ENCODE measurements around the gene STAM2.
"Not testable (repeated sequence)": the region's sequence is repeated elsewhere in the genome, so short reads cannot be mapped to it uniquely, and the experiment has no call there.

STAM2 gene

GRCh38 chr2:152106464-152106863, 69.1 kb downstream of the STAM2 start:
- DNase-seq (ENCODE audit: low read depth) = no peak

DNA sequence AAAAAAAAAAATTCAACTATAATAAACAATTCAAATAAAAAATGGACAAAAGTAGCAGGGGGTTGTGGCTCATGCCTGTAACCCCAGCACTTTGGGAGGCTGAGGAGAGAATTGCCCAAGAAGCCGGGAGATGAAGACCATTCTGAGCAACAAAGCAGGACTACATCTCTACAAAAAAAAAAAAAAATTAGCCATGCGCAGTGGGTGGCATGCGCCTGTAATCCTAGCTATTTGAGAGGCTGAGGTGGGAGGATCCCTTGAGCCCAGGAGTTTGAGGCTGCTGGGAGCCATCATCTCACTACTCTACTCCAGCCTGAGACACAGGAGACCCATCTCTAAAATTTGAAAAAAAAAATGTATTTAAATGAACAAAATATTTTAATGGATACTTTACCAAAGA, 72.3 kb downstream of the STAM2 start:
- no peak for DNase-seq (ENCODE audit: low read depth)

- no peak for DNase-seq (ENCODE audit: low read depth)
These were observed 74.6 kb downstream of the STAM2 start for GRCh38 chr2:152100961-152101360.

DNA sequence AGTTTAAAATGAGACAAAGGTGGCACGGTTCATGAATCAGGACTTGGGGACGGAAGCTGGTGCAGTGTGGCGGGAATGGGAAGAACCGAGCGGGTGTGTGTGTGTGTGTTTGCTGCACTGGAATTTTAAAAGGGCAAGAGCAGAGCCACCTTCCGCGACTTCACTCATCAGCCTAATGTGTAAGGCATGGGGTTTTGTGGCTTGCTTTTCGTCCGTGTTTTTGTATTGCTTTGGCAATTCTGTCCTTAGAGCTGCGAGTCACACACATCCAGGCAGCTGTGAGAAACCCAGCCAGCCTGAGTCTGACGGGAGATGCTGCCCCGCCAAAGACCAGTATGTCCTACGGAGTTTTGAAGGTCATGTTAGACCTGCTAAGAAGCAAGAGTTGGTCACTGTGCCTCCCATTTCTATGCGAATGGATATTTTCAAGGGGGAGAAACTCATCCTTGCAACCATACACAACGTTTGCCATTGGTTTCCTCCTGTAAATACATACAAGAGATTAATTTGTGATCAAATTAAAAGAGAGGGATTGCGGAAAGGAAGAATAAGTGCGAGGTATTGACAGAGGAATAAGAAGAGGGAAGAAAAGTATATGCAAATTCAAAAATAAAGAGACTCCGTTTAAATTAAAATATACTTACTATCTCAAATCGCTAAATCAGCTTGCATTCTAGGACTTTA, 76.1 kb downstream of the STAM2 start:
- DNase-seq (ENCODE audit: low read depth) = no peak

DNA sequence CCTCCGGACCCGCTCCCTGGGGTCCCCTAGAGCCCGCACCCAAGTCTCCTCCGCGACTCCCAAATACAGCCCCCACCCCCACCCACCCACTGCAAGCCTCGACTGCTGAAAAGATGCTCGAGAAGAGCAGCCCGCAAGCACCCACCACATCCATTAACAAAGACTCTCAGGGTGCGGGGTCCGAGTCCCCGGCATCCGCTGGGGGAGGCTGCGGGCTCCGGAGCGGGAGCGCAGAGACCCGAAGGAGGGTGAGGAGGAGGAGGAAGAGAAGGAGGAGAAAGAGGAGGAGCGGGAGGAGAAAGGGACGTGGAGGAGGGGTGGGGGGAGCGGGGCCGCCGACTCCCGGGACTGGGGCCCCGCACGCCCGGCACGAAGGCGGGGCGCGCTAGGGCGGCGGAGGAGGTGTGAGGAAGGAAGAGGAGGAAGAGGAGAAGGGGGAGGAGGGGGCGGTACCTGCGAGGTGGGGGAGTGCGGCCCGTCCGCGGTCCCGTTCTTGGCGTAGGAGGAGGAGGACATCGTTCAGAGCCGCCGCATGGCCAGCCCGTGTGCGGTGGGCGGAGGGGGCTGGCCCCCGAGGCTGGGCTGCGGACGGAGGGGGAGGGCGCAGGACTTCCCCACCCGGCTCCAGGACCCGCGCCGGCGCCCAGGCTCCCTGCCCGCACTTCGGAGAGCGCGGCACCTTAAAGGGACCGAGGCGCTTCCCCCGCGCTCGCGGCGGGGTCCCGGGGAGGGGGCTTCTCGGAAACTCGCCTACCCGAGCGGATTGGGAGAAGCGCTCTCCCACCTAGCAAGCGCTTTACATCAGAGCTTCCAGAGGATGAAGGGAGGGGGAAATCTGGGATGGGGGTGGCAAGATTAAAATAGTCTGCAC, 76.8 kb downstream of the STAM2 start, which contains the start of gene CACNB4:
Gene CACNB4, minus strand, starts transcription at position 549 of the 871 bp plus-strand sequence.
- no peak for DNase-seq (ENCODE audit: low read depth)

- DNase-seq (ENCODE audit: low read depth) = no peak
These were observed 77.6 kb downstream of the STAM2 start for GRCh38 chr2:152097801-152098495.

DNA sequence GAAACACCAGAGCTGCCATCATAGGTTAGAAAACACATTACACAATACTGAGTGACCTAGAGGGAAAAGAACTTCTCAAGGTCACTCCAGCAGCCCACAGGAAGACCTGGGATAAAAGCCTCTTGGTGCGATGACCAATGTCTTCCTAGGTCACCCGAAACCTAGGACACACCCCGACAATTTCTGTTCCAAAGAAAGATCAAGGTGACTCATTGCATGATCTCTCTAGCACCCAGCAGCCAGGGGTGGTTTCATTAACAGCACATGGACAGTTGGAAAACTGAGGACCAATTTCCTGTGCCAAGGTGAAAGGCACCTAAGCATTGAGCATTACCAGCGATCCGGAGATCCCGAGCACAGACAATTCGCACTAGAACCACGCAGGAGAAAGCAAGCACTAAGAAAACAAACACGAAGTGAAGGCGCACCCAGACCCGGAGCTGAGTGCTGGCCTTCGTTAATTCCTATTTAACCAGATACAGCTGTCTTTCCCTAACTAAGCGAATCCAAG, 78.2 kb downstream of the STAM2 start:
- no peak for DNase-seq (ENCODE audit: low read depth)

DNA sequence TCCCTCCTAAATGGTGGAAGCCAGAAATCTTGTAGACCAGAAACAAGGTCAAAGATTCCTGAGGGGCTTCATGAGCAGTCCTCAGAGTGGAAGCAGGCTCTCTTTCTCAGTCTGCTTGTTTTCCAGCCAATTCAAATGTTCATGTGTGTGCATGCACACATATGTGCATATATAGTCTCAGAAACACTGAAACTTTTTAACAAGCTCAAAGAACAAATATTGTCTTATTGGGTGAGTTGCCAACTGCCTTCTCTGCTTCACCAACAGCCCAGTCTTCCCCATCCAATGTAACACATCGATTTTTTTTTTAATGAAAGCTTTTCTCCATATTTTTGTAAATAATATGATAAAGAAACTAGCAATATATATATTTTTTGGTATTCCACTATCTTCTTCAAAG, 80.4 kb downstream of the STAM2 start:
- DNase-seq (ENCODE audit: low read depth) = no peak

- DNase-seq (ENCODE audit: low read depth) = no peak
These were observed 81.5 kb downstream of the STAM2 start for GRCh38 chr2:152094014-152094413.

- no peak for DNase-seq (ENCODE audit: low read depth)
These were observed 82.1 kb downstream of the STAM2 start for GRCh38 chr2:152093464-152093863.

DNA sequence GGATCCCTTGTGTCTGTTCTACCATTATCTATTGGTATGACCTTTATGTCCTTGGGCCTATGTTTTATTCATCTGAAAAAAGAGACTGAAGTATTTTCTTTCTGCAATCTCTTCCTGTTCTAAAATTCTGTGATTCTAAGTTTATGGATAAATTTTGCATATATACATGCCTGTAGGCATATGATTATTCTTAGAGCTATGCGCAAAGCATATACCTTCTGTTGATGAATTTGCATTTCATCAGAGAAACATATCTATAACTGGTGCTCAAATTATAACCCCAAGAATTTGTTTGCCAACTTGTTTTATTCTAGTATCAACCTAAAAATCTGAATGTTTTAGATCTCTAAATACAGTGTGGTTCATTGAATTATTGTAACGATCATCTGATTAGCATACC, 83.5 kb downstream of the STAM2 start:
- DNase-seq (ENCODE audit: low read depth) = no peak

- DNase-seq (ENCODE audit: low read depth) = not testable (repeated sequence)
These were observed 84.8 kb downstream of the STAM2 start for GRCh38 chr2:152090726-152091125.

DNA sequence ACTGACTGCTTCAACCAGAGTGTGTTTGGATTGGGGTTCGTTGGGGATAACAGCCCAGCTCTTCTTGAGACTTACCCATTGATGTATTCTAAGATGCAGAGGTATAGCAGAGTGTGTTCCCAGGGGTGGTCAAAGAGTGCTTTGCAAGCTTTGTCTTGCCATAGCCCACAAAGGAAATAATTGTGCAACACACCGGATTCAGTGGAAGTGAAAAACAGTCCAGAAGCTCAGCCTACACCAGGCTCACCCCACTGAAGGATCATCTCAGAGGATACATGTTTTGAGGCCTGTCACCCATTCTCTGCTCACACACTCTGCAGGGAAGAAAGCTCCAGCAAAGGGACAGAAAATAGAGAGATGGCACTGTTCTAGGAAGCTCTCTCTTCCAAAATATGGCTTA, 86.3 kb downstream of the STAM2 start:
- no peak for DNase-seq (ENCODE audit: low read depth)

DNA sequence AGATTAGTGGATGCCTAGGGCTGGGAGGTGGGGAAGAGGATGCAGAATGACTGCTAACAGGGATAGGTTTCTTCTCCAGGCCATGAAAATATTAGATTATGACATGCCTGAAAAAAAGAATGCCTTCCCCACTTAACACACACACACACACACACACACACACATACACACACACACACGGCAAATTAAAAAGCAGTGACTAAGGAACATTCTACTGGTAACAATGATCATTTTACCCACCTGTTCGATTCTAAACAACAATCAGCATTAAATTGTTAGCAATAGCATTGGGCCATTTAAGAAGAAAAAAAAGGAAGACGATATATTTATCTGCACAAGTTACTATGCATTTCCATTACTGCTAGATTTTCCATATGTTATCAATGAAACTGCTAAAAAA, 87.6 kb downstream of the STAM2 start:
- no peak for DNase-seq (ENCODE audit: low read depth)

- DNase-seq (ENCODE audit: low read depth) = no peak
These were observed 89.3 kb downstream of the STAM2 start for GRCh38 chr2:152086231-152086630.

DNA sequence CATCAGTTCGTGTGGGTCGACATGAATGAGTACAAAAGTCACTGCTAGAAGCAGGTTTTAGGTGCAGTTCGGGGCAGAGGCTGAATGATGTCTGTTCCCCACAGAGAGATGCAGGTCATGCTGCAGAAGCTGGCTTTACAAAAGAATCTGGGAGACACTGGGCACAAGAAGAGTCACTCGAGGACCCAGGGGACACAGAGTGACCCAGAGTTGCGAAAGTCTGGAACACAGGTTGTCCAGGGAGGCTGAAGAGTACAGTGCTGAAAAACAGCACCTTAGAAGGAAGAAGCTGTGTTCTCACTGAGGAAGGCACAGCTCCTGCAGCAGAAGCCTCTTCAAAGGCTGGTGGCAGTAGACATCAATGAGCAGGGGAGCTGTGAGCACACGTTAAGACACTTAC, 91.5 kb downstream of the STAM2 start:
- DNase-seq (ENCODE audit: low read depth) = no peak

DNA sequence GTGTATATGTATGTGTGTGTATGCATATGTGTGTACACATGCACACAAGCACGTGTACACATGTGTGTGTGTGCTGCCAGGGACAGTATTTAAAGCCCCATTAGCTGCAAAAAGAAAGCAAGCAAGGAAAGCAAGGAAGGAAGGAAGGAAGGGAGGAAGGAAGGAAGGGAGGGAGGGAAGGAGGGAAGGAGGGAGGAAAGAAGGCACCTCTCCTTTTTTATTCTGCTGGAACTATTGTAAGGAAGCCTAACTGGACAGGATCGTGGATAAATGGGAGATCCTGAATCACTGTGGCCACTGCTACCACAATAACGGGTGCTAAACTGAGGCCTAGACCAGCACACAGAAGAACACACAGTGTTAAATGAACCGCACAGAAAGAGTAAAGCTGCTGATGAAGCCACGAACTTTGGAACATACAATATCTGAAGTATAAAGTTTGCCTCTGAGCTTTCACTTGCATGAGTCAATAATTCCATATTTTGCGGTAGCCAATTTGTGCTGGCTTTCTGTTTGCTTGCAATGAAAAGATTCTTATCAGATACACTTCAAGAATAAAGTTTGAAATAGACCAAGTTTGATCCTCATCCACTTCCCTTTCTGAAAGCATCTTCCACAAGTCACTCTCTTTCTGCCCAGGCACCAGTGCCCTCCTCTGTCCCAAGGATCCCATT, 92.2 kb downstream of the STAM2 start:
- no peak for DNase-seq (ENCODE audit: low read depth)

DNA sequence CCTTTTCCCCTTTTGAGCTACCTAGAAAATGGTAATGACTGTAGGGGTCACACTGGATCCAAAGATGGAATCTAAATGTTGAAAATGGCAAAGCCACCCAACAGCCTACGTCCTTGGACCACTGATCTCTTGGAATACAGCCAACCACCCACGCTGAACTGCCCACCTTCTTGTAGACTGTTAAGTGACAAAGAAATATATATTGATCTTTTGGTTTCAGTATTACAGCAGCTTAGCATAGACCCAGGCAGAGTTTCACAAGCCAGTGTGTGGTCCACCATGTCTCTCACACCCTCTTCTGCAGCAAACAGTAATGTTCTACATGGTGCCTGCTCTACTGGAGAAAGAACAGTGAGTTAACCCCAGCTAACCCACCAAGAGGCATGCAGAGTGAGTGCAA, 96.9 kb downstream of the STAM2 start:
- DNase-seq (ENCODE audit: low read depth) = no peak

DNA sequence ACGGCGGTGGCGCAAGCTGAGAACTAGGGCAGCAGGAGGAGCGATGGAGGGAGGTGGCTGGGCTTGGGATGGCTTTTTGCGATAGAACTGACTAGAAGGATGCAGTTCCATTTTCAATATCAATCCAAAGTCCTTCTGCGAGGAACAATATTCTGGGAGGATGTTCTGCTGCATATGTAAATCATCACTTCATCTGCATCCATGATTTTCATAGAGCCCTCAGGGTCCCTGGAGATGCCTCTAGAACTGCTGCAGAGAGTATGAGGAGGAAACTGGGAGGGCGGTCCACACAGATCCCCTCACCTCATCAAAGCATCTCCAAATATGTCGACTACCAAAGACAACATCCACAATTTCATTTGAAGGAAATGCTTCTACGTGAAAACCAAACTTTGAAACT, 97.5 kb downstream of the STAM2 start:
- DNase-seq (ENCODE audit: low read depth) = no peak

DNA sequence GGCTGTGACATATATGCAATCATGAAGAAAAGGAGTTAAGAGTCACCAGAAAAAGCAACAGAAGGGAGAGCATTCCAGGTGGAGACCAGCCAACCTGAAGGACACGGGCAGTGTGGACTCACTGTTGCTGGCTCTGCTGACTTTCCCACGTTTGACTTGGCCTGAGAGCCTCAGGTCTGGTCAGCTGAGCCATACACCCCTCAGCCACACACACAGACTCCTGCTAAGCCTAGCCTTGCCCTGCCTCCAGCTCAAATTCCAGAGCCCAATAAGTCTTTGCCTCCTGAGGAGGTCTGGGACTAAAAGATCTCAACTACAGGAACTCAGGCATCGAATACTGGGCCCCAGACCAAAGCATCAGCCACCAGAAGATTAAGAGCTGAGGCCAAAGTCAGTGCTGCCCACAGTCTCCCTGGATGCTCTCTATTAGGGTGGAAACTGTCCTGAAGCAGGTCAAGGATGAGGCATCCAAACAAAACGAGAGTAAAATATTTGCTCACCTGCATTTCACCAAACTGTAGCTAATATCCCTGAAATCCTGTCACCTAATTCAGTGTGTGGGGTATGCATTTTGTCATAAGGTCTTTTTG, 100.0 kb downstream of the STAM2 start:
- DNase-seq (ENCODE audit: low read depth) = no peak

DNA sequence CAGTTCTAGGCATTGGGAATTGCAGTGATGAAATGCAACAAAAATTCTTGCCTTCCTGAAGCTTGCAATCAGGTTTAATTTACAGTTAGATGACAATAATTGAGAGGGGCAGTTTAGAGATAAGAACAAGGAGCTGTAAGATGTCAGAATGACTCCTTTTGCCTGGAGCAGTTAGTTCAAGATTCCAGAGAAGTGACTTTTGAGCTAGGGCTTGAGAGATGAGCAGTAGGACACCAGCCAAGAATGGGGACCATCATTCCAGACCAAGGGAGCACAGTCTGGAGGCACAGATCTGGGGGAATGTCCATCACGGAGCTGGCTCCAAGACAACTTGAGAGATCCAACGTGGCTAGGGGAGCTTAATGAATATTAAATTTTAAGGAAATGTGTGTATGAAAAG, 103.6 kb downstream of the STAM2 start:
- no peak for DNase-seq (ENCODE audit: low read depth)

- DNase-seq (ENCODE audit: low read depth) = no peak
These were observed 104.0 kb downstream of the STAM2 start for GRCh38 chr2:152071518-152071917.

Data from T follicular helper cell (primary cell).